Activated CD8-positive, alpha-beta memory T cell treated with anti-CD3 and anti-CD28 coated beads for 4 hours (primary cell): ENCODE measurements around the gene NUP210L.
"Not testable (repeated sequence)": the region's sequence is repeated elsewhere in the genome, so short reads cannot be mapped to it uniquely, and the experiment has no call there.

Experiments used
- DNase-seq, 2 donors: peaks; one replicate each; pipeline ENCODE4 v3.0.0-alpha.2; 2020; ENCODE audit warnings: low read depth in 2 of 2

NUP210L gene

GRCh38 chr1:153991806-153992205 lies 163.1 kb downstream of the NUP210L start:
- DNase-seq, result no peak

- DNase-seq, result no peak
These were observed 163.7 kb downstream of the NUP210L start for GRCh38 chr1:153991151-153991630.

- DNase-seq, result peak; percentile 75 to 88
These were observed 164.3 kb downstream of the NUP210L start, which contains the start of gene RPS27 for GRCh38 chr1:153990468-153991150. RPS27 (plus strand) TSS chr1:153990762; CDS start chr1:153990797, 35 bp downstream.

- DNase-seq, result no peak
These were observed 167.3 kb downstream of the NUP210L start for GRCh38 chr1:153987621-153988020.

GRCh38 chr1:153985941-153986761 lies 168.7 kb downstream of the NUP210L start, which contains the start of gene RAB13:
RAB13 (minus strand) TSS chr1:153986339; CDS start chr1:153986236, 103 bp downstream.
- no peak for DNase-seq

- DNase-seq, result peak; percentile 24 to 30
These were observed 169.4 kb downstream of the NUP210L start for GRCh38 chr1:153985341-153985912.

- no peak for DNase-seq
These were observed 170.6 kb downstream of the NUP210L start for GRCh38 chr1:153984123-153984894.

- DNase-seq, result not testable (repeated sequence)
These were observed 173.1 kb downstream of the NUP210L start for GRCh38 chr1:153981735-153982134.

- DNase-seq, result not testable (repeated sequence)
These were observed 175.8 kb downstream of the NUP210L start for GRCh38 chr1:153979091-153979490.

- no peak for DNase-seq
These were observed 176.5 kb downstream of the NUP210L start for GRCh38 chr1:153978274-153978909.

GRCh38 chr1:153977250-153978240 lies 177.3 kb downstream of the NUP210L start, which contains the start of gene JTB:
JTB (minus strand) TSS chr1:153977674; CDS start chr1:153977252, 422 bp downstream.
- peak; percentile 62 to 74 for DNase-seq

GRCh38 chr1:153976819-153977249 lies 178.0 kb downstream of the NUP210L start:
- DNase-seq, result no peak

- DNase-seq, result no peak
These were observed 181.3 kb downstream of the NUP210L start for GRCh38 chr1:153973525-153973924.

- no peak for DNase-seq
These were observed 181.8 kb downstream of the NUP210L start for GRCh38 chr1:153973071-153973470.

- DNase-seq, result no peak
These were observed 184.5 kb downstream of the NUP210L start for GRCh38 chr1:153970346-153970745.

- DNase-seq, result no peak
These were observed 185.9 kb downstream of the NUP210L start for GRCh38 chr1:153968972-153969371.

GRCh38 chr1:153968408-153968807 lies 186.5 kb downstream of the NUP210L start:
- no peak for DNase-seq

- DNase-seq, result no peak
These were observed 186.9 kb downstream of the NUP210L start for GRCh38 chr1:153968000-153968363.
